GDM1 (cell line): ENCODE measurements around the gene PTPN7.

Experiments used
- DNase-seq: peaks from one replicate; lab custom pipeline; 2025; lab: John Stamatoyannopoulos, UW

PTPN7 gene

DNA sequence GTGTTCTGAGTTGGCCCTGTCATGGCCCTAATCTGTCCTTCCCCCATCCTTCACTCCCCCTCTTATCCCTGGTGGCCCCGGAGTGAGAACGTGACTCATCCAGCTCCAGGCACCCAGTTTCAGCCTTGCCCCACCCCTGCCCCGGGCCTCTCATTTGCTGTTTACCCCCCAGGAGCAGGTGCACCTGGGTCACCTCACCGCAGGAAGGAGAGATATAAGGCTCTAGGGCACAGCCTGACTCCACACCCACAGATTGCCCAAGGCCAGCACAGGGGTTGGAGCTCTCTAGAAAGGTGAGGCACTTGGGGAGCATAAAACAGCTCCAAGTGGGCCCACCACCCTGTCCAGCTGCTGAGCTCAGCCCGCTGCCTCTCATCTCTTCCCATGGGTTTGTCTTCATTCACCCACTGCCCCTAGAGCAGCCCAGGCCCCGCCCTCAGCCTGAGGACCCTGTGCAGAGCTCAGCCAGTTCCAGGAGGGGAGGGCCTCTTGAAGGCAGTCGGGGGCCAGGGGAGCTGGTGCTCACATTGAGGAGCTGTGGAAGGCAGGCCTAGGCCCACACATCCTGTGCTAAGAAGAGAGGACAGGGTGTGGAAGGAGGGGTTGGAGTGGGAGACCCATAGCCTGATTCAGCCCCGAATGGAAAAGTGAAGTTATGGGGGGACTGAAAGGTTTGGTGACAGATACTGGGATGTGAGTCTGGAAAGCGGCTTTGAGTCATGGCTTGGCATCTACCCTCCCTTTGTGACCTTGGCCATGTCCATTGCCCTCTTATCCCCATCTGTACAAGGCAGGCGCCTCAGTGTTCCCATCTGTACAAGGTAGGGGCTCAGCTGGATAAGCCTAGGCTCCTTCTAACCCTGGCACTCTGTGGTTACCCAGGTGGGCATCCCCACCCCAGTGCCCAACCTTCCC is 53.8 kb downstream of the PTPN7 start:
- DNase-seq = no peak

DNA sequence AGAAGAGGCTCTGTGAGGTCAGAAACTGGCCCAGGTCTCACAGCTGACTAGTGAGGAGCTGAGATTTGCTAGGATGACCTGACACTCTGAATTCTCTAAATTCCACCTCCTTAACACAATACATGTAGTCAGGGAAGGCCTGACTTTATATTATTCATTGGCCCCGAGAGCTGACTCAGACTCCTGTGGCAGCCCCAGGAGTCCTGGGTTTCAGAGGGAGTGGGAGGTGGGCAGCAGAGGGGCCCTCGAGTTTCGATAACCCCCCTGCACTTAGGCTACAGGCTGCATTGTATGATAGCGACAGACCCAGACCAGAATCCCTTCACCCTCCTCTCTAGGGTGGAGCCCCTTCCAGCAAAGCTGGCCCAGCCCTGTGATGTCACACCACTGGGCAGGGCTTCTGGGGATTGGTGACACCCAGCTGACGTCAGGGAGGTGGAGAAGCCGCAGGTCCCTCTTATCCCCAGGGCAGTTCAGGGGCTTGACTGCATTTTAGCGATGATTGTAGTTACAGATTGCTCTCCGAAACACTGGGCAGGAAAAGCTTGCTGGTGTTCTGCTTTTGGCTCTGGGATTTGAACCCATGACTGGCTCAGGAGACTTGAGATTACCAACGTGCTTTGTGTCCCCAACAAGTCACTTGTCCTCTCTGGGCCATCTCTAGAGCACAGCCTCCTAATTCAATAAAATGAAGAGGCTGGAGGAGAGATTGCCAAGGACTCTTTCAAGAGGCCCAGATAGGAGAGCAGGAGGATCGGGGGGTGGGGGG is 54.6 kb downstream of the PTPN7 start:
- no peak for DNase-seq

DNA sequence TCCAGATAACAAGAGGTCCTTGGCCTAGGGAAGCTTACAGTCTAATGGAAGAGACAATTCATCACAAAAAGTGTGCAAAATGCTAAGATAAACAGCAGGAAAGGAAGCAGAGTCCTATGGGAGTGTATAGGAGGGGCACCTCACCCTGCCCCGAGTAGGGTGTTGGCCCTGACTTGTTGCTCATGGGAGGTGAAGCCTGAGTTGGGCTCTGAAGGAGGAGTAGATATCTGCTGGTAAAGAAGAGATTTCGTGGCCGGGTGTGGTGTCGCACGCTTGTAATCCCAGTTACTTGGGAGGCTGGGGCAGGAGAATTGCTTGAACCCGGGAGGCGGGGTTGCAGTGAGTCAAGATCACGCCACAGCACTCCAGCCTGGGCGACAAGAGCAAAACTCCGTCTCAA is 56.3 kb downstream of the PTPN7 start:
- no peak for DNase-seq

DNA sequence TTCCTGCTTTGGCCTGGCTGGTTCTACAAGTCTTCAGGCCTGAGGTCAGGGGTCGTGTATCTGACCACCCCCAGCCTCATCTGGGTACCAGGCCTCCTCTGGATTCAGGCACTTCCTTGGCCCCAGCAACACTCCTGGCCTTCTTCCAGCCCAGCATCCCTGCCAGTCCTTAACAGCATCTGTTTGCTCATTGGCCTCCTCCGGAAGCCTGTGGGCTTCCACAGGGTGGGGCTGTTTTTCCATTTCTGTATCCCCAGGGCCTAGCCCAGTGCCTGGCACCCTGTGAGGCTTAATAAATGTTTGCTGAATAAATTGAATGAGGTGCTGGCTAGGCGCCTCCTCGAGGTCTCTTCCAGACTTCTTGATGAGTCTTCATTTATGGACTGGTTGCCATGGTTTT is 59.2 kb downstream of the PTPN7 start:
- DNase-seq = no peak
